Aorta (tissue), 5 donors: ENCODE data around the gene IQSEC3. TPM values are rescaled to one million over a fixed set of nuclear protein-coding genes. Genes with fewer than 3 reads are reported as not detected.
"Not testable (repeated sequence)": the region's sequence is repeated elsewhere in the genome, so short reads cannot be mapped to it uniquely, and the experiment has no call there.

Experiments used
- ATAC-seq: fragments of 200-7000 bp; cut with Tn5 transposase; one replicate; pipeline ENCODE4 v1.9.1; 2022; ENCODE audit warnings: moderate library complexity; ENCODE audit not compliant: low FRiP score
- DNase-seq, 2 donors: peaks; one replicate each; pipeline ENCODE4 v3.0.0-alpha.2; 2020
- H3K27ac ChIP-seq, 2 donors: one replicate each; pipeline ENCODE4 v1.5.1; 2013; ENCODE audit warnings: low read length in 2 of 2, mild to moderate bottlenecking in 2 of 2, moderate library complexity in 2 of 2, control low read depth in 1 of 2, inconsistent platforms in 1 of 2, low read depth in 1 of 2
- H3K27me3 ChIP-seq, 2 donors: one replicate each; pipeline ENCODE4 v1.6.1; 2013; ENCODE audit warnings: control low read depth in 1 of 2, low read length in 1 of 2, mild to moderate bottlenecking in 1 of 2, moderate library complexity in 1 of 2; ENCODE audit not compliant: insufficient read depth in 2 of 2, control insufficient read depth in 1 of 2
- H3K36me3 ChIP-seq, 2 donors: one replicate each; pipeline ENCODE4 v1.6.1; 2013; ENCODE audit warnings: control low read depth in 1 of 2, low read length in 1 of 2, mild to moderate bottlenecking in 1 of 2; ENCODE audit not compliant: insufficient read depth in 2 of 2, control insufficient read depth in 1 of 2
- H3K4me1 ChIP-seq, 2 donors: one replicate each; pipeline ENCODE4 v1.6.1; 2013; ENCODE audit warnings: low read length in 2 of 2, control low read depth in 1 of 2, mild to moderate bottlenecking in 1 of 2, moderate library complexity in 1 of 2; ENCODE audit not compliant: insufficient read depth in 2 of 2, control insufficient read depth in 1 of 2
- H3K4me3 ChIP-seq, 2 donors: one replicate each; pipeline ENCODE4 v1.5.1; 2013; ENCODE audit warnings: low read length in 2 of 2, control low read depth in 1 of 2, mild to moderate bottlenecking in 1 of 2
- H3K9me3 ChIP-seq: one replicate; pipeline ENCODE4 v1.6.1; 2013; ENCODE audit warnings: mild to moderate bottlenecking, low read length; ENCODE audit not compliant: control insufficient read depth
- whole genome bisulfite sequencing, 2 donors: extraction: QIAGEN DNeasy Blood & Tissue Kit; methylation state at CpG; one replicate each; pipeline ENCODE4 v1.1.7; 2013; 5-methylcytosine and 5-hydroxymethylcytosine counted together
- intact Hi-C, 2 donors: fragments of 100-400 bp; cut with DNase I; formaldehyde crosslinking; loops; one replicate each; pipeline versions ENCODE4 v1.14.2 to v1.15.0; 2022
- polyA plus RNA-seq, 2 donors: library from polyadenylated mRNA; stranded (reverse); fragments of 200-250 nt; gene quantifications; one replicate each; pipeline ENCODE4 v1.2.3, GENCODE V29; 2013
- total RNA-seq, 2 donors: library from RNA; stranded (reverse); fragmentation: NEBNext Ultra II Directional; extraction: Animal tissue kit (Norgen Biotek cat#: 25700); gene quantifications; one replicate each; pipeline ENCODE4 v1.2.1, GENCODE V29; 2021
- donor health status: healthy with polysubstance abuse.
- donor health status: Bipolar disorder and iron deficiency.
- donor health status: DM: no; HTN: no; CAD: no.
- donor health status: DM: no; HTN: no; CAD: no.
- donor health status: DM: yes; HTN: yes; CAD: no.

The IQSEC3 gene
- total and polyA plus RNA-seq, 4 donors = 0.15 to 6.4 (median 3.0) TPM; not detected in 1

GRCh38 chr12:47699-48226 lies 18.8 kb upstream of the IQSEC3 start:
- H3K27me3 ChIP-seq, DNase-seq, H3K4me3 ChIP-seq, H3K36me3 ChIP-seq, H3K4me1 ChIP-seq, H3K9me3 ChIP-seq, H3K27ac ChIP-seq, intact Hi-C loops: not testable (repeated sequence)
- 66 to 77% methylated on average over 3 of the region's 3 CpGs for WGBS, 2 donors
- peak; percentile 35 for ATAC-seq

- DNase-seq, H3K27ac ChIP-seq, ATAC-seq, H3K36me3 ChIP-seq, intact Hi-C loops, H3K4me3 ChIP-seq, H3K27me3 ChIP-seq, H3K9me3 ChIP-seq, H3K4me1 ChIP-seq: not testable (repeated sequence)
- WGBS, 2 donors = 62 to 63% methylated on average over 5 of the region's 5 CpGs
Measured at GRCh38 chr12:49149-49548, 17.4 kb upstream of the IQSEC3 start.

- intact Hi-C loops, ATAC-seq, H3K4me3 ChIP-seq, H3K27me3 ChIP-seq, H3K27ac ChIP-seq, H3K9me3 ChIP-seq, H3K36me3 ChIP-seq, H3K4me1 ChIP-seq, DNase-seq: not testable (repeated sequence)
- 61 to 68% methylated on average over 5 of the region's 5 CpGs for WGBS, 2 donors
Measured at GRCh38 chr12:51087-51486, 15.5 kb upstream of the IQSEC3 start.

- H3K4me1 ChIP-seq, H3K9me3 ChIP-seq, intact Hi-C loops, H3K4me3 ChIP-seq, H3K36me3 ChIP-seq, H3K27ac ChIP-seq, H3K27me3 ChIP-seq: not testable (repeated sequence)
- WGBS, 2 donors = 73 to 75% methylated on average over 6 of the region's 6 CpGs
- ATAC-seq = peak; percentile 3
- peak in 1 of 2 donors; percentile 73 for DNase-seq
Measured at GRCh38 chr12:51962-52361, 14.6 kb upstream of the IQSEC3 start.

GRCh38 chr12:52902-53734 lies 13.4 kb upstream of the IQSEC3 start:
- H3K27ac ChIP-seq, H3K4me1 ChIP-seq, H3K9me3 ChIP-seq, DNase-seq, intact Hi-C loops, H3K4me3 ChIP-seq, H3K36me3 ChIP-seq, ATAC-seq, H3K27me3 ChIP-seq: not testable (repeated sequence)
- 62 to 68% methylated on average over 4 of the region's 4 CpGs for WGBS, 2 donors

GRCh38 chr12:53735-54730 lies 12.5 kb upstream of the IQSEC3 start:
- intact Hi-C loops = no loop called here
- no peak for ATAC-seq
- H3K36me3 ChIP-seq = no peaks in the 10 kb centered on the region
- H3K27ac ChIP-seq = no peak overlapping the region
- no peak overlapping the region for H3K4me3 ChIP-seq
- WGBS, 2 donors = 35 to 39% methylated on average over 4 of the region's 4 CpGs
- peaks cover 3% of the 10 kb centered on the region for H3K9me3 ChIP-seq
- H3K4me1 ChIP-seq = no peaks in the 10 kb centered on the region
- DNase-seq = peak in 1 of 2 donors; percentile 68
- H3K27me3 ChIP-seq = peaks cover 0 to 3% of the 10 kb centered on the region in 2 donors

GRCh38 chr12:54750-55535 lies 11.6 kb upstream of the IQSEC3 start:
- 62% methylated on average over 13 of the region's 13 CpGs for WGBS, 2 donors
- ATAC-seq = no peak

More at GRCh38 chr12:54750-55535, 11.6 kb upstream of the IQSEC3 start:
- H3K4me1 ChIP-seq = no peaks in the 10 kb centered on the region
- intact Hi-C loops = no loop called here
- H3K9me3 ChIP-seq = peaks cover 3% of the 10 kb centered on the region
- peaks cover 0 to 3% of the 10 kb centered on the region in 2 donors for H3K27me3 ChIP-seq
- DNase-seq = peak in 1 of 2 donors; percentile 75
- no peak overlapping the region for H3K4me3 ChIP-seq
- no peaks in the 10 kb centered on the region for H3K36me3 ChIP-seq
- H3K27ac ChIP-seq = no peak overlapping the region
